ENCODE data around the gene SERPINB4. TPM values are rescaled to one million over a fixed set of nuclear protein-coding genes. Genes with fewer than 3 reads are reported as not detected.
A peak's percentile ranks its signal among the peaks of the same experiment; 100 is the strongest.

The SERPINB4 gene
- total RNA-seq, 4 donors from 2014 or later, result 24.4 to 543 (median 216) TPM

DNA sequence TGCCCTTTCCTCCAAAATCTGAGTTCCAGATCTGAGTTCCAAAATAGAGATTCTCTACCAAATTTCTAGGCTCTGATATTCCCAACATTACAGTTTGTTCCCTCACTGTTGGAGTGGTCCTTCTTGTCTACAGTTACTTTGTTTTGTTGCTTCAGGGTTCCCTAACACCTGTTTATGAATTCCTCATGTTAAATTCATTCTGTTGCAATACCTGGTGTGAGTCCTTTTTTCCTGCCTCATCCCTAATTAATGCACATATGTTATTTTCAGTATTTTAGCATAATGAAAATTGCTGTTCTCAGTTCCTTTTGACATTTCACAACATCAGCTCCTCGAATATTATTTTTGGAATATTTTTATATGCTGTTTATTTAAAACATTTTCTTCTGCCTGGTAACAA lies 40.7 kb downstream of the SERPINB4 start:
- Histone ChIP-seq H3K9me3 (no peaks in the 10 kb centered on the region), H3K4me3 (no peak overlapping the region), H3K27ac (peak overlapping the region in 3 of 4 donors; percentile 33 to 85 (median 77)), H3K36me3 (no peaks in the 10 kb centered on the region), H3K27me3 (no peaks in the 10 kb centered on the region), H3K4me1 (peaks cover 0 to 31% (median 0%) of the 10 kb centered on the region in 3 donors)
- no peak for DNase-seq
- WGBS, 2 donors, result 21 to 36% methylated on average over 1 of the region's 1 CpG
- TF ChIP-seq, protein P1, sequence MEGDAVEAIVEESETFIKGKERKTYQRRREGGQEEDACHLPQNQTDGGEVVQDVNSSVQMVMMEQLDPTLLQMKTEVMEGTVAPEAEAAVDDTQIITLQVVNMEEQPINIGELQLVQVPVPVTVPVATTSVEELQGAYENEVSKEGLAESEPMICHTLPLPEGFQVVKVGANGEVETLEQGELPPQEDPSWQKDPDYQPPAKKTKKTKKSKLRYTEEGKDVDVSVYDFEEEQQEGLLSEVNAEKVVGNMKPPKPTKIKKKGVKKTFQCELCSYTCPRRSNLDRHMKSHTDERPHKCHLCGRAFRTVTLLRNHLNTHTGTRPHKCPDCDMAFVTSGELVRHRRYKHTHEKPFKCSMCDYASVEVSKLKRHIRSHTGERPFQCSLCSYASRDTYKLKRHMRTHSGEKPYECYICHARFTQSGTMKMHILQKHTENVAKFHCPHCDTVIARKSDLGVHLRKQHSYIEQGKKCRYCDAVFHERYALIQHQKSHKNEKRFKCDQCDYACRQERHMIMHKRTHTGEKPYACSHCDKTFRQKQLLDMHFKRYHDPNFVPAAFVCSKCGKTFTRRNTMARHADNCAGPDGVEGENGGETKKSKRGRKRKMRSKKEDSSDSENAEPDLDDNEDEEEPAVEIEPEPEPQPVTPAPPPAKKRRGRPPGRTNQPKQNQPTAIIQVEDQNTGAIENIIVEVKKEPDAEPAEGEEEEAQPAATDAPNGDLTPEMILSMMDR (IDR thresholded peaks at IDR 0.05), result no peak
- no peak for TF ChIP-seq POLR2A (IDR thresholded peaks at IDR 0.05)
- intact Hi-C loops (cut with DNase I), result no loop called here

DNA sequence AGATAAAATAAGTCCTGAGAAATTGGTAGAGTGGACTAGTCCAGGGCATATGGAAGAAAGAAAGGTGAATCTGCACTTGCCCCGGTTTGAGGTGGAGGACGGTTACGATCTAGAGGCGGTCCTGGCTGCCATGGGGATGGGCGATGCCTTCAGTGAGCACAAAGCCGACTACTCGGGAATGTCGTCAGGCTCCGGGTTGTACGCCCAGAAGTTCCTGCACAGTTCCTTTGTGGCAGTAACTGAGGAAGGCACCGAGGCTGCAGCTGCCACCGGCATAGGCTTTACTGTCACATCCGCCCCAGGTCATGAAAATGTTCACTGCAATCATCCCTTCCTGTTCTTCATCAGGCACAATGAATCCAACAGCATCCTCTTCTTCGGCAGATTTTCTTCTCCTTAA lies 47.1 kb downstream of the SERPINB4 start:
- intact Hi-C loops (cut with DNase I), result no loop called here
- no peak for TF ChIP-seq POLR2A (IDR thresholded peaks at IDR 0.05)
- TF ChIP-seq, protein P1 (IDR thresholded peaks at IDR 0.05), result no peak
- H3K27me3 ChIP-seq, result no peaks in the 10 kb centered on the region
- no peak overlapping the region for H3K4me3 ChIP-seq
- H3K4me1 ChIP-seq, result no peaks in the 10 kb centered on the region
- no peak for DNase-seq
- no peak overlapping the region for H3K27ac ChIP-seq
- peaks cover 0 to 35% (median 0%) of the 10 kb centered on the region in 3 donors for H3K36me3 ChIP-seq
- whole genome bisulfite sequencing, 2 donors, result 79 to 81% methylated on average over 14 of the region's 14 CpGs
- no peaks in the 10 kb centered on the region for H3K9me3 ChIP-seq

DNA sequence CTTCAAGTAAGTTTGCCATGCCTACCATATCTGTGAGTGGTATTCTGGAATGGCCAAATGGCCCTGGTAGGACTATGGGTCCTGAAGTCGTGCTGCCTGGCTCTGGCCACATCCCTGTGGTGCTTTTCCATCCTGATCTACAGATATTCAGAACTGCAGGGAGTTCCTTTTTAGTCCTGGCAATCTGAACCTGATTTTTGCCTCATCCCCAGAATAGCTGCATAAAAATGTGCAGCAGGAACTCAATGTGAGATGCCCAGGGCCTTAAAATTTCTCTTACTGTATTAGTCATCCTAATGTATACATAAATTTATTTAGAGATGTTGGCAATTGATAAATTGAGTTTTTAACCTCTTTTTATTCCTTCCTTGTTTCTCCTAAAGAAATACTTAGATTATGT lies 51.6 kb downstream of the SERPINB4 start:
- Histone ChIP-seq H3K9me3 (no peaks in the 10 kb centered on the region), H3K27me3 (no peaks in the 10 kb centered on the region), H3K36me3 (peaks cover 0 to 56% (median 0%) of the 10 kb centered on the region in 3 donors), H3K4me3 (no peak overlapping the region), H3K4me1 (peaks cover 0 to 22% (median 0%) of the 10 kb centered on the region in 3 donors), H3K27ac (no peak overlapping the region)
- no peak for TF ChIP-seq POLR2A (IDR thresholded peaks at IDR 0.05)
- TF ChIP-seq, protein P1 (IDR thresholded peaks at IDR 0.05), result no peak
- intact Hi-C loops (cut with DNase I), result no loop called here
- no peak for DNase-seq
- WGBS, 2 donors, result 25 to 57% methylated on average over 1 of the region's 1 CpG

DNA sequence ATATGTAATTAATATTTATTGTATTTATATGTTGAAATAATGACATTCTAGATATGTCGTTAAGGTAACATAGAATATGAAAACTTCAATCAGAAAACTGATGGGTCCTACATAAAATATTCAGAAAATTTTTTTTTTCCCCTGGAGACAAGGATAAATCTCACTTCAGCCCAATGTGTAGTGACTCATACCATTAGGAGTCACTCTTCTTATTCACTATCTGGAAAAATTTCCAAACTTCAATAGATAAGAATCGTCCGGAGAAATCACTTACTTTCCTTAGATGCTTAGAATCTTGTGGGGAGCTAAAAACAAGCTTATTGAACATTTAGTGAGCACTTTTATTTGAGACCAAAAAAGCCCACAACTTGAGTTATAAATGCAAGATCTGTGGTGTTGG lies 52.3 kb downstream of the SERPINB4 start:
- intact Hi-C loops (cut with DNase I), result no loop called here
- TF ChIP-seq, protein P1 (IDR thresholded peaks at IDR 0.05), result no peak
- TF ChIP-seq POLR2A (IDR thresholded peaks at IDR 0.05), result no peak
- 42 to 63% methylated on average over 3 of the region's 3 CpGs for WGBS, 2 donors

DNA sequence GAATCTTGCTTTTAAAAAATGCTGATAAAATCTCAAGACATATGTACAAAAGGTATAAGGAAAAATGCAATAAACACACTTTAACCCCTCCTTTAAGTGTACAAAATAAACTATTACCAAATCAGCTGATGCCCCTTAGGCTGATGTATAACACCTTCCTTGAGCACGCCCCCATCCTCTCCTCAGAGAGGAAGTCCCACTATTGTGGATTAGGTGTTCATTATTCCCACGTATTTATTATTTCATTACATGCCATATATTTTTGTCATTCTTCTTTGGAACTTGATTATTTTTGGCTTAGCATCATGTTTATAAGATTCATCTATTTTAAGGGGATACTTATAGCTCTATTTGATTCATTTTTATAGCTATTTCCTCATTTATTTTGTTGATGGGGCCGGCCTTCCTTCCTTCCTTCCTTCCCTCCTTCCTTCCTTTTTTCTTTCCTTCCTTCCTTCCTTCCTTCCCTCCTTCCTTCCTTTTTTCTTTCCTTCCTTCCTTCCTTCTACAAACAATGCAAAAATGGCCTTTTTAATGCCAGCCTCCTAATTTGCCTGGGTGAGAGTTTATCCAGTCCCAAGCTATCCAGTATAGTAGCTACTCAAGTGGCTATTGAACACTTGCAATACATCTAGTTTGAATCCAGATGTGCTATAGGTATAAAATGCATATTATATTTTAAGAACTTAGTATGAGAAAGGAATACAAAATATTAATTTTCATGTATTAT lies 52.9 kb downstream of the SERPINB4 start:
- Histone ChIP-seq H3K27me3 (no peaks in the 10 kb centered on the region), H3K9me3 (no peaks in the 10 kb centered on the region), H3K4me3 (no peak overlapping the region), H3K36me3 (peaks cover 0 to 50% (median 0%) of the 10 kb centered on the region in 3 donors), H3K27ac (peak overlapping the region in 2 of 4 donors; percentile 11 to 89), H3K4me1 (peaks cover 0 to 24% (median 2%) of the 10 kb centered on the region in 3 donors)
- TF ChIP-seq, protein P1 (IDR thresholded peaks at IDR 0.05), result no peak
- no peak for TF ChIP-seq POLR2A (IDR thresholded peaks at IDR 0.05)
- intact Hi-C loops (cut with DNase I), result no loop called here
- 73 to 74% methylated on average over 3 of the region's 3 CpGs for WGBS, 2 donors
- DNase-seq, result no peak

More for the DNA sequence above, 52.3 kb downstream of the SERPINB4 start:
- Histone ChIP-seq H3K4me1 (peaks cover 0 to 22% (median 0%) of the 10 kb centered on the region in 3 donors), H3K27ac (no peak overlapping the region), H3K36me3 (peaks cover 0 to 50% (median 0%) of the 10 kb centered on the region in 3 donors), H3K9me3 (no peaks in the 10 kb centered on the region), H3K4me3 (no peak overlapping the region), H3K27me3 (no peaks in the 10 kb centered on the region)
- DNase-seq, result no peak

Data from esophagus squamous epithelium (tissue), 5 donors.